H1 (cell line): ENCODE measurements around the gene SPSB2. TPM values are rescaled to one million over a fixed set of nuclear protein-coding genes. Genes with fewer than 3 reads are reported as not detected.

Experiments used
- CTCF ChIA-PET: fragments of 300-600 bp; sonication (Branson Sonifier 250); formaldehyde crosslinking; loops from one replicate; lab custom pipeline; 2021; ENCODE audit not compliant: partially characterized antibody; lab: Charles Lee
- POLR2A ChIA-PET: fragments of 300-600 bp; sonication (Branson Sonifier 250); formaldehyde crosslinking; loops from one replicate; lab custom pipeline; 2021; ENCODE audit warnings: inconsistent platforms; ENCODE audit not compliant: partially characterized antibody; lab: Charles Lee
- DNase-seq, 2 experiments: peaks; one replicate each; pipeline versions ENCODE4 v3.0.0 to v3.0.0-alpha.2; 2010 to 2022; ENCODE audit warnings: low spot score in 2 of 2, low read depth in 1 of 2, mixed read lengths in 1 of 2
- FAIRE-seq: peaks from 2 replicates; lab custom pipeline; 2011; peaks lifted over from hg19 to GRCh38; lab: Jason Lieb, UNC
- H2AFZ ChIP-seq: 2 replicates; pipeline ENCODE4 v1.8.1; 2012; ENCODE audit warnings: low read length, inconsistent platforms
- H2AK5ac ChIP-seq: 2 replicates; pipeline ENCODE4 v1.6.1; 2013; ENCODE audit warnings: low read depth, low read length
- H2BK120ac ChIP-seq: replicated peaks from 2 replicates; pipeline ENCODE3; 2013; ENCODE audit warnings: low read depth, low read length, inconsistent platforms
- H2BK12ac ChIP-seq: 2 replicates; pipeline ENCODE4 v1.6.1; 2013; ENCODE audit warnings: low read depth, low read length
- H2BK15ac ChIP-seq: 2 replicates; pipeline ENCODE4 v1.6.1; 2013; ENCODE audit warnings: low read length
- H2BK20ac ChIP-seq: 2 replicates; pipeline ENCODE4 v1.6.1; 2013; ENCODE audit warnings: low read length
- H2BK5ac ChIP-seq: 2 replicates; pipeline ENCODE4 v1.6.1; 2013; ENCODE audit warnings: low read depth, low read length
- H3K14ac ChIP-seq: 2 replicates; pipeline ENCODE4 v1.6.1; 2013; ENCODE audit warnings: inconsistent platforms; ENCODE audit not compliant: insufficient read length
- H3K18ac ChIP-seq: 2 replicates; pipeline ENCODE4 v1.6.1; 2013; ENCODE audit warnings: low read length; ENCODE audit errors: extremely low read depth
- H3K23ac ChIP-seq: 2 replicates; pipeline ENCODE4 v1.6.1; 2013; ENCODE audit warnings: inconsistent platforms; ENCODE audit not compliant: insufficient read length
- H3K23me2 ChIP-seq: 2 replicates; pipeline ENCODE4 v1.6.1; 2013; ENCODE audit warnings: low read depth, low read length
- H3K27ac ChIP-seq: 2 replicates; pipeline ENCODE4 v1.6.1; 2011; ENCODE audit warnings: low read depth, low read length, inconsistent platforms
- H3K27me3 ChIP-seq, 4 experiments: replicated peaks in 1 of 4; 1 replicate in 1 of 4; 2 replicates in 3 of 4; pipeline versions ENCODE4 v1.6.1 to v1.8.1; 2011 to 2013; ENCODE audit warnings: low read length in 3 of 4, mild to moderate bottlenecking in 3 of 4, inconsistent platforms in 2 of 4, mixed read lengths in 2 of 4, moderate library complexity in 1 of 4; ENCODE audit not compliant: control insufficient read depth in 3 of 4, insufficient read depth in 3 of 4; ENCODE audit errors: extremely low read depth in 1 of 4
- H3K36me3 ChIP-seq, 4 experiments: 2 replicates each; pipeline versions ENCODE4 v1.6.1 to v1.8.1; 2011 to 2013; ENCODE audit warnings: mild to moderate bottlenecking in 4 of 4, low read length in 3 of 4, moderate library complexity in 2 of 4, control low read depth in 1 of 4, inconsistent platforms in 1 of 4; ENCODE audit not compliant: insufficient read depth in 4 of 4, control insufficient read depth in 2 of 4
- H3K4ac ChIP-seq: replicated peaks from 2 replicates; pipeline ENCODE3; 2013; ENCODE audit warnings: low read length, low read depth, mixed read lengths, inconsistent platforms; ENCODE audit not compliant: insufficient read length
- H3K4me1 ChIP-seq, 4 experiments: replicated peaks in 1 of 4; 1 replicate in 1 of 4; 2 replicates in 3 of 4; pipeline versions ENCODE4 v1.6.1 to v1.8.1; 2011 to 2013; ENCODE audit warnings: low read length in 3 of 4, inconsistent platforms in 2 of 4, mixed read lengths in 1 of 4; ENCODE audit not compliant: insufficient read depth in 4 of 4, control insufficient read depth in 3 of 4
- H3K4me2 ChIP-seq, 2 experiments: 2 replicates each; pipeline versions ENCODE4 v1.6.1 to v1.8.1; 2011 to 2013; ENCODE audit warnings: low read depth in 2 of 2, low read length in 2 of 2, control low read depth in 1 of 2, inconsistent platforms in 1 of 2, mild to moderate bottlenecking in 1 of 2; ENCODE audit not compliant: insufficient read depth in 1 of 2
- H3K4me3 ChIP-seq, 4 experiments: fragments of 200-600, 300-600 bp in 1 of 4; sonication (generic), shearing (Covaris generic), sonication (Bioruptor Twin) in 1 of 4; 2 replicates each; pipeline versions ENCODE4 v1.5.1 to v1.8.1; 2011 to 2016; ENCODE audit warnings: low read length in 4 of 4, low read depth in 3 of 4, control low read depth in 2 of 4, inconsistent platforms in 2 of 4, mild to moderate bottlenecking in 2 of 4, mixed read lengths in 1 of 4, moderate library complexity in 1 of 4; ENCODE audit not compliant: insufficient read depth in 2 of 4; ENCODE audit errors: extremely low read depth in 1 of 4
- H3K56ac ChIP-seq: replicated peaks from 2 replicates; pipeline ENCODE3; 2013; ENCODE audit warnings: low read depth, mild to moderate bottlenecking, mixed read lengths, low read length, inconsistent platforms; ENCODE audit not compliant: insufficient read length
- H3K79me1 ChIP-seq: 2 replicates; pipeline ENCODE4 v1.6.1; 2013; ENCODE audit warnings: low read depth, low read length, control low read depth
- H3K79me2 ChIP-seq, 2 experiments: 2 replicates each; pipeline versions ENCODE4 v1.6.1 to v1.8.1; 2012 to 2013; ENCODE audit warnings: low read length in 2 of 2, mild to moderate bottlenecking in 2 of 2, inconsistent platforms in 1 of 2; ENCODE audit not compliant: insufficient read depth in 2 of 2, control insufficient read depth in 1 of 2
- H3K9ac ChIP-seq, 4 experiments: replicated peaks in 1 of 4; 1 replicate in 1 of 4; 2 replicates in 3 of 4; pipeline versions ENCODE4 v1.6.1 to v1.8.1; 2011 to 2013; ENCODE audit warnings: low read depth in 3 of 4, low read length in 3 of 4, control low read depth in 2 of 4, mild to moderate bottlenecking in 2 of 4, moderate library complexity in 2 of 4, inconsistent platforms in 1 of 4; ENCODE audit errors: extremely low read depth in 1 of 4
- H3K9me3 ChIP-seq, 2 experiments: 2 replicates each; pipeline versions ENCODE4 v1.6.1 to v1.8.1; 2012 to 2013; ENCODE audit warnings: mild to moderate bottlenecking in 2 of 2, moderate library complexity in 2 of 2, control low read depth in 1 of 2, inconsistent platforms in 1 of 2, low read depth in 1 of 2, low read length in 1 of 2, mixed read lengths in 1 of 2; ENCODE audit not compliant: insufficient read depth in 2 of 2
- H4K20me1 ChIP-seq, 2 experiments: replicated peaks in 1 of 2; 2 replicates each; pipeline versions ENCODE3 to v1.8.1; 2011 to 2013; ENCODE audit warnings: inconsistent platforms in 2 of 2, low read length in 2 of 2, mild to moderate bottlenecking in 1 of 2; ENCODE audit not compliant: insufficient read depth in 2 of 2, control insufficient read depth in 1 of 2
- H4K5ac ChIP-seq: 2 replicates; pipeline ENCODE4 v1.6.1; 2013; ENCODE audit warnings: low read length, low read depth, mixed read lengths, inconsistent platforms; ENCODE audit not compliant: insufficient read length
- H4K8ac ChIP-seq: 2 replicates; pipeline ENCODE4 v1.8.0; 2013; ENCODE audit warnings: mild to moderate bottlenecking, moderate library complexity, low read length, inconsistent platforms; ENCODE audit not compliant: insufficient read depth; ENCODE audit errors: extremely low read depth
- H4K91ac ChIP-seq: replicated peaks from 2 replicates; pipeline ENCODE3; 2013; ENCODE audit warnings: low read length, mixed read lengths, inconsistent platforms; ENCODE audit not compliant: insufficient read length
- CHD1 ChIP-seq: IDR thresholded peaks from 2 replicates; pipeline ENCODE4 v1.6.1; 2012; ENCODE audit warnings: low read depth, low read length, improper control_type of control experiment
- JUN ChIP-seq: IDR thresholded peaks from 2 replicates; pipeline ENCODE4 v1.6.1; 2011; ENCODE audit warnings: low read depth, mild to moderate bottlenecking, improper control_type of control experiment, low read length
- KDM1A ChIP-seq: fragments of 200-600, 300-600 bp; sonication (generic); IDR thresholded peaks from 2 replicates; pipeline ENCODE4 v1.7.1; 2016; ENCODE audit warnings: mild to moderate bottlenecking, low read length, borderline replicate concordance
- PHF8 ChIP-seq: fragments of 200-600 bp; sonication (generic); conservative IDR thresholded peaks from 2 replicates; pipeline ENCODE4 v1.7.1; 2012; ENCODE audit warnings: low read depth, mild to moderate bottlenecking, inconsistent platforms, low read length, moderate library complexity
- POLR2A ChIP-seq, 2 experiments: IDR thresholded peaks; 1 replicate in 1 of 2; 2 replicates in 1 of 2; pipeline ENCODE4 v1.6.1; 2011; ENCODE audit warnings: low read depth in 2 of 2, low read length in 2 of 2, mild to moderate bottlenecking in 2 of 2; ENCODE audit errors: control extremely low read depth in 1 of 2
- POLR2AphosphoS5 ChIP-seq: IDR thresholded peaks from 2 replicates; pipeline ENCODE4 v1.6.1; 2011; ENCODE audit warnings: low read depth, low read length
- SP1 ChIP-seq: IDR thresholded peaks from 2 replicates; pipeline ENCODE4 v1.6.1; 2011; ENCODE audit warnings: low read depth, low read length
- TAF7 ChIP-seq: optimal IDR thresholded peaks from 2 replicates; pipeline ENCODE3; 2011; ENCODE audit warnings: low read depth, mild to moderate bottlenecking, inconsistent platforms, low read length, moderate library complexity, borderline replicate concordance
- TCF12 ChIP-seq: IDR thresholded peaks from 2 replicates; pipeline ENCODE4 v1.6.1; 2011; ENCODE audit warnings: low read depth, mild to moderate bottlenecking, low read length
- TEAD4 ChIP-seq: IDR thresholded peaks from 2 replicates; pipeline ENCODE4 v1.6.1; 2012; ENCODE audit warnings: low read depth, low read length, inconsistent platforms, mixed read lengths
- WGBS, 2 experiments: shearing (Covaris generic) in 1 of 2; methylation state at CpG; one replicate each; pipeline versions ENCODE4 v1.1.6 to v1.1.7; 2013 to 2015; ENCODE audit warnings: low lambda C conversion rate in 2 of 2, mixed read lengths in 2 of 2, inconsistent platforms in 1 of 2, low coverage in 1 of 2, missing lambda C conversion rate in 1 of 2; ENCODE audit not compliant: insufficient replicate concordance in 2 of 2, insufficient coverage in 1 of 2, insufficient read length in 1 of 2; ENCODE audit errors: extremely low coverage in 1 of 2, missing lambda C conversion rate in 1 of 2; 5-methylcytosine and 5-hydroxymethylcytosine counted together
- polyA plus RNA-seq, 7 experiments: library from polyadenylated mRNA; depleted of rRNA in 3 of 7; stranded (reverse) in 5 of 7; unstranded in 2 of 7; fragments of >200 nt in 5 of 7; fragments of 200-250 nt in 2 of 7; gene quantifications; 1 replicate in 5 of 7; 2 replicates in 1 of 7; 4 replicates in 1 of 7; pipeline versions ENCODE4 v1.2.1 to v1.2.3, GENCODE V29; 2011 to 2013; ENCODE audit warnings: missing spikeins in 2 of 7, mixed read lengths in 2 of 7
- total RNA-seq: library from RNA; stranded (reverse); fragmentation: NEBNext Ultra II Directional; extraction: Animal tissue kit (Norgen Biotek cat#: 25700); gene quantifications from 2 replicates; pipeline ENCODE4 v1.2.1, GENCODE V29; 2021
- TF ChIP-seq, protein P1 (sequence below): IDR thresholded peaks from 2 replicates; pipeline ENCODE4 v1.6.1; 2012; ENCODE audit warnings: low read length, inconsistent platforms

The SPSB2 gene
- total and polyA plus RNA-seq, 2 of the 8 experiments (the other 6 are each of a cell fraction or from before 2014, with no cell fraction given), result 13.0 to 23.2 TPM

DNA sequence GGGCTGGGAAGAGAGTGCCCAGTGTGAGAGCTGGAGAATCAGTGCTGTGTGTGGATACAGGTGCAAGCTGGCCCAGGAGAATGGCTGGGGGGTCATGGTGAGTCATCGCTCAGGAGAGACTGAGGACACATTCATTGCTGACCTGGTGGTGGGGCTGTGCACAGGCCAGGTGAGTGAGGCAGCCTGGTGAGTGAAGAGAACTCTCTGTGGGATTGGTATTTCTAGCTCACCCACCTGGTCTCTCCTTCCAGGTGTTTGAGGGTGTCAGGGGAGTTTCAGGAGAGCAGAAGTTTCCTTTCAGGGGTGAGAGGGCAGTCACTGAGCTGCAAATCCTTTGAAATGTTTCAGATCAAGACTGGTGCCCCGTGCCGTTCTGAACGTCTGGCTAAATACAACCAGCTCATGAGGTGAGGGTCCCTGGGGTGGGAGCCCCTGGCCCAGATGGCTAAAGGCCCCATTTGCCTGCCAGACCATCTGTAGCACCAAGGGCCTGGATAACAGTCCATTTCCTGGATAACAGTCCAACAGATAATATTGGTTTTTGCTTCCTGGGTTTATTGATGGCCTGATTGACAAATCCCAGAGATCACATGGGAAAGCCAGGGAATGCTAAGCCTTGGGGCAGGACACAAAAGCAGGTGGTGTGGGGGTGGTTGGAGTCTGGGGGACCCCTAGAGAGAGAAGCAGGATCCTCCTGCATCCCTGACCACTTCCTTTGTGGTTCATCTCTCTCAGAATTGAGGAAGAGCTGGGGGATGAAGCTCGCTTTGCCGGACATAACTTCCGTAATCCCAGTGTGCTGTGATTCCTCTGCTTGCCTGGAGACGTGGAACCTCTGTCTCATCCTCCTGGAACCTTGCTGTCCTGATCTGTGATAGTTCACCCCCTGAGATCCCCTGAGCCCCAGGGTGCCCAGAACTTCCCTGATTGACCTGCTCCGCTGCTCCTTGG, 49.2 kb upstream of the SPSB2 start:
- Histone ChIP-seq H2AFZ (no peak overlapping the region), H2BK15ac (no peak overlapping the region), H3K4ac (no peak overlapping the region), H3K36me3 (peaks cover 19 to 59% (median 37%) of the 10 kb centered on the region in 4 experiments), H4K20me1 (peaks cover 0 to 6% of the 10 kb centered on the region in 2 experiments), H3K4me3 (no peak overlapping the region), H3K79me2 (no peaks in the 10 kb centered on the region), H3K4me2 (no peak overlapping the region), H3K27me3 (no peaks in the 10 kb centered on the region), H3K56ac (no peak overlapping the region), H2BK5ac (no peak overlapping the region), H3K9me3 (no peaks in the 10 kb centered on the region), H2BK120ac (no peak overlapping the region), H3K9ac (no peak overlapping the region), H3K27ac (no peak overlapping the region), H2BK20ac (no peak overlapping the region), H3K23me2 (peaks cover 17% of the 10 kb centered on the region), H3K4me1 (peaks cover 12 to 24% (median 16%) of the 10 kb centered on the region in 4 experiments), H4K8ac (no peak overlapping the region), H4K5ac (no peak overlapping the region), H3K14ac (no peak overlapping the region), H3K18ac (no peak overlapping the region), H4K91ac (no peak overlapping the region), H2BK12ac (no peak overlapping the region), H3K79me1 (no peaks in the 10 kb centered on the region; the same call in 1 of the 2 replicates), H2AK5ac (no peak overlapping the region), H3K23ac (no peak overlapping the region)
- DNase-seq, result no peak
- ChIA-PET POLR2A (interaction anchor here (1.0 to 39.6 kb wide), 5 partner anchors 8 to 53 kb away, joined by 3 to 1027 read pairs (median 227); partner anchors contain the start of genes C12orf57, ENO2, LRRC23 and PTPN6), CTCF (interaction anchor here (1.0 to 10.0 kb wide), 8 partner anchors 10 to 186 kb away, joined by 3 to 253 read pairs (median 6); partner anchors contain the start of genes C12orf57, LRRC23, RNU7-1 and SPSB2)
- 98% methylated on average over 9 of the region's 9 CpGs; no CpG with 5 or more reads in 1 of the 2 experiments for WGBS, 2 experiments
- FAIRE-seq, result no peak
- TF ChIP-seq KDM1A (no peak), TAF7 (no peak), POLR2A (IDR thresholded peaks at IDR 0.05; ENCODE audit: control extremely low read depth in 1 of 2, low read depth in 2 of 2, low read length in 2 of 2) (no peak), JUN (no peak), SP1 (no peak), PHF8 (no peak), TCF12 (no peak), CHD1 (no peak), TEAD4 (no peak), POLR2AphosphoS5 (no peak)
- TF ChIP-seq, protein P1, sequence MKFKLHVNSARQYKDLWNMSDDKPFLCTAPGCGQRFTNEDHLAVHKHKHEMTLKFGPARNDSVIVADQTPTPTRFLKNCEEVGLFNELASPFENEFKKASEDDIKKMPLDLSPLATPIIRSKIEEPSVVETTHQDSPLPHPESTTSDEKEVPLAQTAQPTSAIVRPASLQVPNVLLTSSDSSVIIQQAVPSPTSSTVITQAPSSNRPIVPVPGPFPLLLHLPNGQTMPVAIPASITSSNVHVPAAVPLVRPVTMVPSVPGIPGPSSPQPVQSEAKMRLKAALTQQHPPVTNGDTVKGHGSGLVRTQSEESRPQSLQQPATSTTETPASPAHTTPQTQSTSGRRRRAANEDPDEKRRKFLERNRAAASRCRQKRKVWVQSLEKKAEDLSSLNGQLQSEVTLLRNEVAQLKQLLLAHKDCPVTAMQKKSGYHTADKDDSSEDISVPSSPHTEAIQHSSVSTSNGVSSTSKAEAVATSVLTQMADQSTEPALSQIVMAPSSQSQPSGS, result no peak
